Pancreas (tissue), 10 donors: ENCODE results near the gene LENG9. TPM values are rescaled to one million over a fixed set of nuclear protein-coding genes. Genes with fewer than 3 reads are reported as not detected.

ENCODE experiments used
- ATAC-seq, 4 donors: fragments of 200-7000 bp; cut with Tn5 transposase; one replicate each; pipeline versions ENCODE4 v1.8.0 to v1.9.1; 2020; ENCODE audit warnings: mild to moderate bottlenecking in 4 of 4, moderate library complexity in 4 of 4
- DNase-seq, 6 donors: peaks; one replicate each; pipeline ENCODE4 v3.0.0-alpha.2; 2020
- FAIRE-seq: peaks from 2 replicates; lab custom pipeline; 2012; peaks lifted over from hg19 to GRCh38; lab: Jason Lieb, UNC
- H3K27ac ChIP-seq, 4 donors: fragments of 200-600 bp; sonication (generic); 1 replicate in 3 of 4; 2 replicates in 1 of 4; pipeline versions ENCODE4 v1.5.0 to v1.8.0; 2020
- H3K27me3 ChIP-seq, 4 donors: fragments of 200-600 bp; one replicate each; pipeline ENCODE4 v1.8.0; 2021
- H3K36me3 ChIP-seq, 3 donors: fragments of 200-600 bp; sonication (generic) in 1 of 3; one replicate each; pipeline versions ENCODE4 v1.5.0 to v1.8.0; 2020 to 2021
- H3K4me1 ChIP-seq, 3 donors: fragments of 200-600 bp; one replicate each; pipeline ENCODE4 v1.8.0; 2021
- H3K4me3 ChIP-seq, 4 donors: fragments of 200-600 bp; sonication (generic) in 2 of 4; one replicate each; pipeline versions ENCODE4 v1.5.0 to v1.8.0; 2020 to 2021
- H3K9me3 ChIP-seq, 4 donors: fragments of 200-600 bp; one replicate each; pipeline ENCODE4 v1.8.0; 2021
- CTCF ChIP-seq, 4 donors: fragments of 200-600 bp; sonication (generic) in 3 of 4; IDR thresholded peaks; one replicate each; pipeline versions ENCODE4 v1.5.0 to v1.8.0; 2021; ENCODE audit warnings: antibody characterized with exemption in 4 of 4
- WGBS, 2 donors: extraction: QIAGEN DNeasy Blood & Tissue Kit; methylation state at CpG; one replicate each; pipeline ENCODE4 v1.1.7; 2013; 5-methylcytosine and 5-hydroxymethylcytosine counted together
- intact Hi-C, 3 donors: fragments of 100-400 bp; cut with DNase I; formaldehyde crosslinking; loops; one replicate each; pipeline versions ENCODE4 v1.11.1 to v1.14.2; 2022
- polyA plus RNA-seq, 2 donors: library from polyadenylated mRNA; stranded (reverse); fragments of 200-250 nt; gene quantifications; one replicate each; pipeline ENCODE4 v1.2.3, GENCODE V29; 2013
- total RNA-seq, 6 donors: library from RNA; stranded (reverse); fragmentation: NEBNext Ultra II Directional in 4 of 6; extraction: Animal tissue kit (Norgen Biotek cat#: 25700) in 4 of 6; gene quantifications; one replicate each; pipeline versions ENCODE4 v1.2.1 to v1.2.4, GENCODE V29; 2021 to 2023
- donor health status: healthy with polysubstance abuse.
- donor health status: DM: no; HTN: no; CAD: no; lungs with moderate emphysema.
- donor health status: DM: no; HTN: no; CAD: no.
- donor health status: control.
- donor health status: control.
- donor health status: Bipolar disorder and iron deficiency.
- donor health status: DM: yes; HTN: yes; CAD: no.
- donor health status: DM: no; HTN: no; CAD: no.
- donor health status: DM: no; HTN: no; CAD: no.
- donor health status: DM: yes; HTN: yes; CAD: no.

Gene LENG9
- total and polyA plus RNA-seq, 8 donors, result 4.2 to 23.4 (median 13.1) TPM

- no peaks in the 10 kb centered on the region for H3K27me3 ChIP-seq
- ATAC-seq, result peak in 2 of 4 donors; percentile 1 to 3
- no peak overlapping the region for H3K4me3 ChIP-seq
- no peak for DNase-seq
- H3K27ac ChIP-seq, result peak overlapping the region; percentile 53 to 78 (median 76)
- no peak for TF ChIP-seq CTCF (IDR thresholded peaks at IDR 0.05)
- intact Hi-C loops, result no loop called here
- no peaks in the 10 kb centered on the region for H3K36me3 ChIP-seq
- H3K9me3 ChIP-seq, result no peaks in the 10 kb centered on the region
- no peak for FAIRE-seq
- peaks cover 14 to 21% (median 17%) of the 10 kb centered on the region in 3 donors for H3K4me1 ChIP-seq
- 42 to 45% methylated on average over 10 of the region's 10 CpGs for WGBS, 2 donors
Measured at GRCh38 chr19:54432144-54432738, 31.3 kb downstream of the LENG9 start.

DNA sequence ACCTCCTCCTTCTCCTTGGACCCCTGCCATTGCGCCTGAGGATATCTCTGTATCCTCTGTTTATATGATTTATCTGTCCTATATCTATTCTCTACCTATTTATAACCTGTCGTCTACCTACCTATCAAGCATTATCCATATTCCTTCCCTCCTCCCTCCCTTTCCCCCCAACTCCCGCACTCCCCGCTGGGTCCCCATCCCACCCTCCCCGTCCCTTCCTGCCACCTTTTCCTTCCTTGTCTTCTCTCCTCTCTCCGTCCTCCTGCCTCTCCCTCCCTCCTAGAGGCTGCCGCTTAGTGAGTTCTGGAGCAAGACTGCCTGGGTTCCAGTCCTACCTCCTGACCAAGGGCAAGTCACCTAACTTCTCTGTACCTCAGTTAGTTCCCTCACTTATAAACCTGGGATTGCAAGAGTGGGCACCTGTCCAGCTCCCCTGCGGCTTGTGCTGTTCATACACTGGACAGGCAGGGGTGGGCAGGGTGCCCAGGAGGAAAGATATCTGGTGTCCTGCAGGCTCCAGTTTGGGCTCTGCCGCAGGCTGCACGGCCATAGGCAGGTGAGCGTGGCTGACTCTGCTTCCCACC lies 32.2 kb downstream of the LENG9 start:
- whole genome bisulfite sequencing, 2 donors, result 3 to 7% methylated on average over 11 of the region's 11 CpGs
- no peak for FAIRE-seq
- H3K27ac ChIP-seq, result peak overlapping the region; percentile 53 to 78 (median 76)

DNA sequence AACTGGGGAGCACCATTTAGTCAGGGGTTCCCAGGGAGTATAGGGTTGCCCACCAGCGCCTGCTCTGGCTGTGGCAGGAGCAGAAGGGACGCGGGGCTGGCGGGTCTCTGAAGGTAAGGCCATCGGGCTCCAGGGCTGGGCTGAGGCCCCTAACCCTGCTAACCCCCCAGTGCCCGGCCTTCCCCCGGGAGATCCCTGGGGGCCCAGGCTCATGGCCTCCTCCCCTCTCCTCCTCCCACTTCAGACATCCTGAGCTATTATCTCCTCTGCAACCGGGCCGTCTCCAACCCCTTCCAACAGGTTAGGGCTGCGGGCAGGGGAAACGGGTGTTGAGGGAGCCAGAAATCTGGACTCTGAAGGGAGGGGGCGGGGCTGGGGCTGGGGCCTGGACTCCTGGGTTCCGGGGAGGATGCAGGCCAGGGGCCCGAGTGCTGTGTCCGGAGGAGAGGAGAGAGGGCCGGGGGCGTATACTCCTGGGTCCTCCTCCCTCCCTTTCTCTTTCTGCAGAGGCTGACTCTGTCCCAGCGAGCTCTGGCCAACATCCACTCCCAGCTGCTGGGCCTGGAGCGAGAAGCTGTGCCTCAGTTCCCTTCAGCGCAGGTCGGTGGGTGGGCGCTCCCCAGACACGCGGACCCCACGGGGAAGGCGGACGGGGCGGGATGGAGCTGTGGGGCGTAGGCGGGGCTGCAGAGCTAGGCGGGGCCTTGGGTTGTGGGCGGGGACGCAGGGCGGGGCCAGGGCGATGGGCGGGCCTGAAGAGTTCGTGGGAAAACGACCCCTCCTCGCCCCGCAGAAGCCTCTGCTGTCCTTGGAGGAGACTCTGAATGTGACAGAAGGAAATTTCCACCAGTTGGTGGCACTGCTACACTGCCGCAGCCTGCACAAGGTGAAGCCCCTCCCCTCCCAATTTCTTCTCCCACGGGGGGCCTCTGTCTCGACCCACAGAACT lies 33.0 kb downstream of the LENG9 start:
- Histone ChIP-seq H3K4me1 (peaks cover 14 to 21% (median 17%) of the 10 kb centered on the region in 3 donors), H3K27ac (peak overlapping the region; percentile 53 to 78 (median 76)), H3K36me3 (no peaks in the 10 kb centered on the region), H3K4me3 (peak overlapping the region in 2 of 4 donors; percentile 16 to 23), H3K9me3 (no peaks in the 10 kb centered on the region), H3K27me3 (no peaks in the 10 kb centered on the region)
- 7% methylated on average over 38 to 43 of the region's 43 CpGs for WGBS, 2 donors
- ATAC-seq, result peak; percentile 71 to 81 (median 76)
- peak; percentile 59 to 90 (median 75) for DNase-seq
- no peak for FAIRE-seq
- intact Hi-C loops, result no loop called here
- no peak for TF ChIP-seq CTCF (IDR thresholded peaks at IDR 0.05)

More for the DNA sequence above, 32.2 kb downstream of the LENG9 start:
- ATAC-seq (peak; percentile 60 to 73 (median 70)), DNase-seq (peak; percentile 88 to 98 (median 91))
- intact Hi-C loops, result no loop called here
- Histone ChIP-seq H3K4me3 (peak overlapping the region in 2 of 4 donors; percentile 16 to 23), H3K36me3 (no peaks in the 10 kb centered on the region), H3K4me1 (peaks cover 14 to 21% (median 17%) of the 10 kb centered on the region in 3 donors), H3K27me3 (no peaks in the 10 kb centered on the region), H3K9me3 (no peaks in the 10 kb centered on the region)
- TF ChIP-seq CTCF (IDR thresholded peaks at IDR 0.05), result no peak

GRCh38 chr19:54429545-54430227 lies 33.9 kb downstream of the LENG9 start:
- Histone ChIP-seq H3K27me3 (no peaks in the 10 kb centered on the region), H3K4me1 (peaks cover 13 to 19% (median 17%) of the 10 kb centered on the region in 3 donors), H3K36me3 (no peaks in the 10 kb centered on the region), H3K9me3 (no peaks in the 10 kb centered on the region), H3K4me3 (no peak overlapping the region), H3K27ac (no peak overlapping the region)
- intact Hi-C loops, result no loop called here
- no peak for TF ChIP-seq CTCF (IDR thresholded peaks at IDR 0.05)
- WGBS, 2 donors, result 29 to 41% methylated on average over 10 to 13 of the region's 13 CpGs
- no peak for ATAC-seq
- DNase-seq, result peak in 1 of 6 donors; percentile 79
- FAIRE-seq, result no peak
